Right ventricle myocardium inferior (tissue), 1 donor: ENCODE results near the gene DUSP23. TPM values are rescaled to one million over a fixed set of nuclear protein-coding genes. Genes with fewer than 3 reads are reported as not detected.

Source experiments
- ATAC-seq: fragments of 200-7000 bp; cut with Tn5 transposase; one replicate; pipeline ENCODE4 v1.9.1; 2020; ENCODE audit warnings: mild to moderate bottlenecking, moderate library complexity
- DNase-seq: peaks from one replicate; pipeline ENCODE4 v3.0.0; 2021; ENCODE audit errors: missing footprints
- intact Hi-C: fragments of 100-400 bp; cut with DNase I; formaldehyde crosslinking; loops from one replicate; pipeline ENCODE4 v1.11.0; 2022
- total RNA-seq: library from RNA; stranded (reverse); fragmentation: NEBNext Ultra II Directional; extraction: Animal tissue kit (Norgen Biotek cat#: 25700); gene quantifications from one replicate; pipeline ENCODE4 v1.2.1, GENCODE V29; 2021
- donor health status: DM: no; HTN: yes; CAD: no; lungs with severe emphysema.

Gene DUSP23
- total RNA-seq, 1 donor from 2014 or later = 21.3 TPM

GRCh38 chr1:159779403-159779851, 1.3 kb upstream of the DUSP23 start:
- no peak for ATAC-seq
- no peak for DNase-seq
- intact Hi-C loops = no loop called here

GRCh38 chr1:159781992-159782391, 1.2 kb downstream of the DUSP23 start:
- intact Hi-C loops = loop anchor here (2.0 to 5.0 kb wide), 2 partner anchors 73 to 250 kb away; partner anchors contain the start of gene PIGM
- ATAC-seq (no peak), DNase-seq (no peak)

- no peak for DNase-seq
- ATAC-seq = no peak
- intact Hi-C loops = loop anchor here (5.0 kb wide), 1 partner anchor 249 kb away; the partner anchor contains the start of gene PIGM
Observed at GRCh38 chr1:159783724-159784123, 3.0 kb downstream of the DUSP23 start.

- ATAC-seq = no peak
- no peak for DNase-seq
- intact Hi-C loops = no loop called here
Observed at GRCh38 chr1:159786465-159786864, 5.7 kb downstream of the DUSP23 start.

- ATAC-seq = no peak
- intact Hi-C loops = no loop called here
- DNase-seq = no peak
Observed at GRCh38 chr1:159786966-159787365, 6.2 kb downstream of the DUSP23 start.

- DNase-seq = no peak
- no peak for ATAC-seq
- intact Hi-C loops = no loop called here
Observed at GRCh38 chr1:159790237-159790917, 9.6 kb downstream of the DUSP23 start.

- ATAC-seq = no peak
- intact Hi-C loops = no loop called here
- DNase-seq = no peak
Observed at GRCh38 chr1:159791031-159791430, 10.3 kb downstream of the DUSP23 start.

- ATAC-seq (no peak), DNase-seq (no peak)
- intact Hi-C loops = no loop called here
Observed at GRCh38 chr1:159791461-159791860, 10.7 kb downstream of the DUSP23 start.

- ATAC-seq = no peak
- intact Hi-C loops = no loop called here
- DNase-seq = no peak
Observed at GRCh38 chr1:159795534-159795933, 14.8 kb downstream of the DUSP23 start.

- peak; percentile 83 for ATAC-seq
- intact Hi-C loops = loop anchor here (1.0 to 2.0 kb wide), 3 partner anchors 92 to 208 kb away; partner anchors contain the start of gene IGSF9
- no peak for DNase-seq
Observed at GRCh38 chr1:159798893-159799292, 18.1 kb downstream of the DUSP23 start.

GRCh38 chr1:159799446-159799985, 18.8 kb downstream of the DUSP23 start:
- DNase-seq (no peak), ATAC-seq (no peak)
- intact Hi-C loops = loop anchor here (2.0 kb wide), 2 partner anchors 145 to 207 kb away; partner anchors contain the start of gene IGSF9

- intact Hi-C loops = no loop called here
- DNase-seq (no peak), ATAC-seq (no peak)
Observed at GRCh38 chr1:159800177-159800930, 19.6 kb downstream of the DUSP23 start.

GRCh38 chr1:159802111-159802510, 21.3 kb downstream of the DUSP23 start, which contains the start of gene FCRL6:
Gene FCRL6, plus strand, starts transcription at chr1:159802360. Its CDS starts 65 bp downstream, at chr1:159802425.
- ATAC-seq (no peak), DNase-seq (no peak)
- intact Hi-C loops = no loop called here

GRCh38 chr1:159803956-159804689, 23.4 kb downstream of the DUSP23 start:
- intact Hi-C loops = no loop called here
- ATAC-seq = no peak
- DNase-seq = no peak

- intact Hi-C loops = no loop called here
- no peak for DNase-seq
- ATAC-seq = no peak
Observed at GRCh38 chr1:159804924-159805323, 24.2 kb downstream of the DUSP23 start.

GRCh38 chr1:159815926-159816325, 35.2 kb downstream of the DUSP23 start:
- intact Hi-C loops = no loop called here
- ATAC-seq = no peak
- no peak for DNase-seq

GRCh38 chr1:159817276-159818041, 36.7 kb downstream of the DUSP23 start:
- intact Hi-C loops = no loop called here
- DNase-seq = no peak
- ATAC-seq = no peak

- intact Hi-C loops = no loop called here
- ATAC-seq (no peak), DNase-seq (no peak)
Observed at GRCh38 chr1:159821171-159821867, 40.6 kb downstream of the DUSP23 start.
